ENCODE measurements around the gene SEMA4D. TPM values are rescaled to one million over a fixed set of nuclear protein-coding genes. Genes with fewer than 3 reads are reported as not detected.
"Not testable (repeated sequence)": the region's sequence is repeated elsewhere in the genome, so short reads cannot be mapped to it uniquely, and the experiment has no call there.

SEMA4D gene
- total and polyA plus RNA-seq, 12 donors, result 2.3 to 51.0 (median 20.2) TPM

- Histone ChIP-seq H3K36me3 (peaks cover 0 to 100% (median 82%) of the 10 kb centered on the region in 9 donors), H3K4me3 (no peak overlapping the region), H3K27ac (no peak overlapping the region), H3K4me1 (no peaks in the 10 kb centered on the region), H3K9me3 (no peaks in the 10 kb centered on the region), H3K27me3 (no peaks in the 10 kb centered on the region)
- intact Hi-C loops (cut with DNase I), result no loop called here
- ATAC-seq (no peak), DNase-seq (no peak)
- TF ChIP-seq CTCF (IDR thresholded peaks at IDR 0.05), result no peak
- WGBS, 2 donors, result 96 to 98% methylated on average over 5 of the region's 5 CpGs
Measured at GRCh38 chr9:89345476-89345875, 152.4 kb downstream of the SEMA4D start.

GRCh38 chr9:89343812-89344211, 154.1 kb downstream of the SEMA4D start:
- ATAC-seq; H3K27me3 ChIP-seq; intact Hi-C loops (cut with DNase I); H3K4me3 ChIP-seq; DNase-seq; H3K27ac ChIP-seq; H3K4me1 ChIP-seq; H3K9me3 ChIP-seq: not testable (repeated sequence)
- 96 to 98% methylated on average over 7 of the region's 7 CpGs for WGBS, 2 donors
- H3K36me3 ChIP-seq, result peaks cover 0 to 100% (median 79%) of the 10 kb centered on the region in 9 donors

GRCh38 chr9:89342948-89343347, 155.0 kb downstream of the SEMA4D start:
- Histone ChIP-seq H3K4me3 (no peak overlapping the region), H3K36me3 (peaks cover 0 to 100% (median 79%) of the 10 kb centered on the region in 9 donors), H3K4me1 (no peaks in the 10 kb centered on the region), H3K27me3 (no peaks in the 10 kb centered on the region), H3K9me3 (no peaks in the 10 kb centered on the region), H3K27ac (no peak overlapping the region)
- 97 to 100% methylated on average over 1 of the region's 1 CpG for WGBS, 2 donors
- no peak for ATAC-seq
- TF ChIP-seq CTCF (IDR thresholded peaks at IDR 0.05), result no peak
- no peak for DNase-seq
- intact Hi-C loops (cut with DNase I), result no loop called here

GRCh38 chr9:89342213-89342612, 155.7 kb downstream of the SEMA4D start:
- Histone ChIP-seq H3K9me3 (no peaks in the 10 kb centered on the region), H3K4me1 (no peaks in the 10 kb centered on the region), H3K36me3 (peaks cover 0 to 100% (median 74%) of the 10 kb centered on the region in 9 donors), H3K4me3 (no peak overlapping the region), H3K27ac (no peak overlapping the region), H3K27me3 (no peaks in the 10 kb centered on the region)
- ATAC-seq (no peak), DNase-seq (no peak)
- intact Hi-C loops (cut with DNase I), result no loop called here
- 96 to 100% methylated on average over 6 of the region's 6 CpGs for WGBS, 2 donors
- TF ChIP-seq CTCF (IDR thresholded peaks at IDR 0.05), result no peak

GRCh38 chr9:89340332-89340731, 157.6 kb downstream of the SEMA4D start:
- Histone ChIP-seq H3K36me3 (peaks cover 0 to 100% (median 63%) of the 10 kb centered on the region in 9 donors), H3K27me3 (no peaks in the 10 kb centered on the region), H3K4me3 (no peak overlapping the region), H3K27ac (no peak overlapping the region), H3K4me1 (no peaks in the 10 kb centered on the region), H3K9me3 (no peaks in the 10 kb centered on the region)
- no peak for ATAC-seq
- 97% methylated on average over 3 of the region's 3 CpGs for WGBS, 2 donors
- TF ChIP-seq CTCF (IDR thresholded peaks at IDR 0.05), result no peak
- no peak for DNase-seq
- intact Hi-C loops (cut with DNase I), result no loop called here

Data from heart right ventricle (tissue), 16 donors.